Parathyroid adenoma (tissue), 2 donors: ENCODE data around the gene CNNM2.

Experiments
- H2AFZ ChIP-seq: fragments of 300-600 bp; sonication (generic); one replicate; pipeline ENCODE4 v1.7.0; 2017; ENCODE audit warnings: antibody characterized with exemption, mild to moderate bottlenecking
- H3K27ac ChIP-seq: fragments of 300-600 bp; sonication (generic); one replicate; pipeline ENCODE4 v1.7.0; 2017
- H3K27me3 ChIP-seq: fragments of 300-600 bp; sonication (generic); one replicate; pipeline ENCODE4 v1.7.0; 2017; ENCODE audit warnings: low read length; ENCODE audit not compliant: control insufficient read depth, insufficient read depth
- H3K36me3 ChIP-seq: fragments of 300-600 bp; sonication (generic); one replicate; pipeline ENCODE4 v1.7.0; 2017; ENCODE audit warnings: low read length; ENCODE audit not compliant: control insufficient read depth, insufficient read depth
- H3K4me1 ChIP-seq: fragments of 300-600 bp; sonication (generic); one replicate; pipeline ENCODE4 v1.7.0; 2017; ENCODE audit warnings: control low read depth
- H3K4me2 ChIP-seq: fragments of 300-600 bp; sonication (generic); one replicate; pipeline ENCODE4 v1.7.0; 2017; ENCODE audit warnings: low read length
- H3K4me3 ChIP-seq: fragments of 300-600 bp; sonication (generic); one replicate; pipeline ENCODE4 v1.7.0; 2017; ENCODE audit warnings: low read depth, low read length
- H3K79me2 ChIP-seq: fragments of 300-600 bp; sonication (generic); one replicate; pipeline ENCODE4 v1.7.0; 2017; ENCODE audit warnings: control low read depth
- H3K9ac ChIP-seq: fragments of 300-600 bp; sonication (generic); one replicate; pipeline ENCODE4 v1.7.0; 2017; ENCODE audit warnings: mild to moderate bottlenecking
- H3K9me3 ChIP-seq: fragments of 300-600 bp; sonication (generic); one replicate; pipeline ENCODE4 v1.7.0; 2017; ENCODE audit warnings: low read length; ENCODE audit not compliant: control insufficient read depth
- CTCF ChIP-seq: fragments of 300-600 bp; sonication (generic); IDR thresholded peaks from one replicate; pipeline ENCODE4 v1.7.0; 2017; ENCODE audit warnings: antibody characterized with exemption, mild to moderate bottlenecking
- donor health status: primary hyperparathyroidism.

Gene CNNM2

GRCh38 chr10:103114876-103115275 is 196.8 kb downstream of the CNNM2 start:
- H3K27ac ChIP-seq = no peak overlapping the region
- H3K4me1 ChIP-seq = peaks cover 11% of the 10 kb centered on the region
- TF ChIP-seq CTCF = no peak
- no peaks in the 10 kb centered on the region for H3K9me3 ChIP-seq
- H3K9ac ChIP-seq = no peak overlapping the region
- peaks cover 6% of the 10 kb centered on the region for H3K79me2 ChIP-seq
- no peaks in the 10 kb centered on the region for H3K36me3 ChIP-seq
- no peaks in the 10 kb centered on the region for H3K27me3 ChIP-seq
- H3K4me2 ChIP-seq = no peak overlapping the region
- no peak overlapping the region for H2AFZ ChIP-seq
- no peak overlapping the region for H3K4me3 ChIP-seq

- H3K36me3 ChIP-seq = no peaks in the 10 kb centered on the region
- no peak overlapping the region for H2AFZ ChIP-seq
- no peak overlapping the region for H3K9ac ChIP-seq
- no peaks in the 10 kb centered on the region for H3K27me3 ChIP-seq
- H3K9me3 ChIP-seq = no peaks in the 10 kb centered on the region
- no peak overlapping the region for H3K4me3 ChIP-seq
- no peak overlapping the region for H3K27ac ChIP-seq
- peaks cover 6% of the 10 kb centered on the region for H3K79me2 ChIP-seq
- no peaks in the 10 kb centered on the region for H3K4me1 ChIP-seq
- no peak for TF ChIP-seq CTCF
- no peak overlapping the region for H3K4me2 ChIP-seq
These were observed 199.2 kb downstream of the CNNM2 start for GRCh38 chr10:103117247-103117646.

- Histone ChIP-seq H3K27ac (no peak overlapping the region), H3K4me3 (no peak overlapping the region), H3K36me3 (no peaks in the 10 kb centered on the region), H3K27me3 (no peaks in the 10 kb centered on the region), H3K9ac (no peak overlapping the region), H3K4me2 (no peak overlapping the region), H3K9me3 (no peaks in the 10 kb centered on the region), H2AFZ (no peak overlapping the region), H3K4me1 (peaks cover 9% of the 10 kb centered on the region), H3K79me2 (peaks cover 6% of the 10 kb centered on the region)
- no peak for TF ChIP-seq CTCF
These were observed 202.5 kb downstream of the CNNM2 start for GRCh38 chr10:103120546-103120945.

- no peak for TF ChIP-seq CTCF
- H3K4me1 ChIP-seq = peaks cover 15% of the 10 kb centered on the region
- H2AFZ ChIP-seq = no peak overlapping the region
- H3K4me3 ChIP-seq = no peak overlapping the region
- H3K79me2 ChIP-seq = peaks cover 6% of the 10 kb centered on the region
- no peak overlapping the region for H3K27ac ChIP-seq
- no peaks in the 10 kb centered on the region for H3K9me3 ChIP-seq
- H3K9ac ChIP-seq = no peak overlapping the region
- H3K27me3 ChIP-seq = no peaks in the 10 kb centered on the region
- H3K4me2 ChIP-seq = no peak overlapping the region
- no peaks in the 10 kb centered on the region for H3K36me3 ChIP-seq
These were observed 203.1 kb downstream of the CNNM2 start for GRCh38 chr10:103120977-103121735.
